Mesendoderm (in vitro differentiated cells): ENCODE results near the gene EPB41L2.

Experiments
- DNase-seq: peaks from one replicate; pipeline ENCODE4 v3.0.0; 2013
- H2AK5ac ChIP-seq: 2 replicates; pipeline ENCODE4 v1.6.1; 2013; ENCODE audit warnings: low read length, inconsistent platforms
- H2BK120ac ChIP-seq: 2 replicates; pipeline ENCODE4 v1.6.1; 2013; ENCODE audit warnings: low read depth, mild to moderate bottlenecking, low read length, moderate library complexity, mixed read lengths
- H2BK15ac ChIP-seq: replicated peaks from 2 replicates; pipeline ENCODE4 v1.6.1; 2013; ENCODE audit warnings: low read depth, mild to moderate bottlenecking, moderate library complexity
- H2BK5ac ChIP-seq: 2 replicates; pipeline ENCODE4 v1.6.1; 2013; ENCODE audit warnings: low read length, inconsistent platforms
- H3K18ac ChIP-seq: 2 replicates; pipeline ENCODE4 v1.6.1; 2013; ENCODE audit warnings: mild to moderate bottlenecking, low read length, mixed read lengths
- H3K23ac ChIP-seq: one replicate; pipeline ENCODE4 v1.6.1; 2013; ENCODE audit warnings: low read length
- H3K27ac ChIP-seq: 2 replicates; pipeline ENCODE4 v1.5.1; 2013; ENCODE audit warnings: low read depth, mild to moderate bottlenecking, inconsistent platforms, low read length, moderate library complexity
- H3K27me3 ChIP-seq: 2 replicates; pipeline ENCODE4 v1.6.1; 2013; ENCODE audit warnings: low read length, control low read depth, mild to moderate bottlenecking, inconsistent platforms; ENCODE audit not compliant: insufficient read depth, poor library complexity
- H3K36me3 ChIP-seq: 2 replicates; pipeline ENCODE4 v1.6.1; 2013; ENCODE audit warnings: low read length, inconsistent platforms; ENCODE audit not compliant: control insufficient read depth, insufficient read depth
- H3K4ac ChIP-seq: one replicate; pipeline ENCODE4 v1.6.1; 2013; ENCODE audit warnings: low read depth, mild to moderate bottlenecking, low read length, moderate library complexity
- H3K4me1 ChIP-seq: 2 replicates; pipeline ENCODE4 v1.6.1; 2013; ENCODE audit warnings: low read depth, low read length, inconsistent platforms; ENCODE audit not compliant: control insufficient read depth
- H3K4me2 ChIP-seq: 2 replicates; pipeline ENCODE4 v1.6.1; 2013; ENCODE audit warnings: low read length
- H3K4me3 ChIP-seq: 2 replicates; pipeline ENCODE4 v1.5.1; 2013; ENCODE audit warnings: mild to moderate bottlenecking, low read length
- H3K56ac ChIP-seq: one replicate; pipeline ENCODE4 v1.6.1; 2013; ENCODE audit warnings: low read length
- H3K79me1 ChIP-seq: 2 replicates; pipeline ENCODE4 v1.6.1; 2013; ENCODE audit warnings: low read length, inconsistent platforms
- H3K79me2 ChIP-seq: 2 replicates; pipeline ENCODE4 v1.6.1; 2013; ENCODE audit warnings: mild to moderate bottlenecking, low read length; ENCODE audit not compliant: control insufficient read depth, insufficient read depth
- H3K9ac ChIP-seq: 2 replicates; pipeline ENCODE4 v1.6.1; 2013; ENCODE audit warnings: low read length, inconsistent platforms
- H4K5ac ChIP-seq: one replicate; pipeline ENCODE4 v1.6.1; 2013; ENCODE audit warnings: low read length
- H4K8ac ChIP-seq: one replicate; pipeline ENCODE4 v1.6.1; 2013; ENCODE audit warnings: low read depth, mild to moderate bottlenecking, control low read depth, low read length, moderate library complexity
- WGBS: extraction: QIAGEN DNeasy Blood & Tissue Kit; methylation state at CpG from one replicate; pipeline ENCODE4 v1.1.7; 2013; ENCODE audit warnings: low lambda C conversion rate, missing lambda C conversion rate; ENCODE audit not compliant: insufficient coverage; ENCODE audit errors: extremely low coverage; 5-methylcytosine and 5-hydroxymethylcytosine counted together

The EPB41L2 gene

DNA sequence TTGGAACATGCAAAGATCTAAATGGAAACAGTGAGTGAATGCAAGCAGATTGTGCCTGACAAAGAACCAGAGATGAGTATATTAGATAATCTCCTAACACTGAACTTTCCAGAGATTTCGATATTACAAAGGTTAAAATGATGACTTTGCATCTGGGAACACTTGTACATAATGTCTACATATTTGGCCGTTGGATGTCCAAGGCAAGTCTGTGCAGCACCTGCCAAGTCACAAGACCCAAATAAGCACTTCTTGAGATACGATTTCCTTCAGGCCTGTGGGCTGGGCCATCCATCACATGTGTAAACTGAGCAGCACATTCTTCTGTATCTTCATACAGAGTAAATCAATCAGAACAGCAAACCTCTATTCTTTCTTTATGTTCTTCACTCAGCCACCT is 268.3 kb downstream of the EPB41L2 start:
- H3K9ac ChIP-seq = no peak overlapping the region
- H2BK120ac ChIP-seq = no peak overlapping the region
- no peaks in the 10 kb centered on the region for H3K79me2 ChIP-seq
- H3K18ac ChIP-seq = no peak overlapping the region
- H3K79me1 ChIP-seq = no peaks in the 10 kb centered on the region
- H4K5ac ChIP-seq = no peak overlapping the region
- no peak overlapping the region for H3K4me3 ChIP-seq
- no peak overlapping the region for H3K23ac ChIP-seq
- no peaks in the 10 kb centered on the region for H3K36me3 ChIP-seq
- no CpG with 5 or more reads among the region's 3 CpGs for WGBS
- DNase-seq = no peak
- no peak overlapping the region for H2BK5ac ChIP-seq
- H3K56ac ChIP-seq = no peak overlapping the region
- no peaks in the 10 kb centered on the region for H3K4me1 ChIP-seq
- no peak overlapping the region for H3K4ac ChIP-seq
- H3K27ac ChIP-seq = no peak overlapping the region
- H2AK5ac ChIP-seq = no peak overlapping the region
- no peak overlapping the region for H3K4me2 ChIP-seq
- H3K27me3 ChIP-seq = no peaks in the 10 kb centered on the region
- H2BK15ac ChIP-seq = no peak overlapping the region
- no peak overlapping the region for H4K8ac ChIP-seq

DNA sequence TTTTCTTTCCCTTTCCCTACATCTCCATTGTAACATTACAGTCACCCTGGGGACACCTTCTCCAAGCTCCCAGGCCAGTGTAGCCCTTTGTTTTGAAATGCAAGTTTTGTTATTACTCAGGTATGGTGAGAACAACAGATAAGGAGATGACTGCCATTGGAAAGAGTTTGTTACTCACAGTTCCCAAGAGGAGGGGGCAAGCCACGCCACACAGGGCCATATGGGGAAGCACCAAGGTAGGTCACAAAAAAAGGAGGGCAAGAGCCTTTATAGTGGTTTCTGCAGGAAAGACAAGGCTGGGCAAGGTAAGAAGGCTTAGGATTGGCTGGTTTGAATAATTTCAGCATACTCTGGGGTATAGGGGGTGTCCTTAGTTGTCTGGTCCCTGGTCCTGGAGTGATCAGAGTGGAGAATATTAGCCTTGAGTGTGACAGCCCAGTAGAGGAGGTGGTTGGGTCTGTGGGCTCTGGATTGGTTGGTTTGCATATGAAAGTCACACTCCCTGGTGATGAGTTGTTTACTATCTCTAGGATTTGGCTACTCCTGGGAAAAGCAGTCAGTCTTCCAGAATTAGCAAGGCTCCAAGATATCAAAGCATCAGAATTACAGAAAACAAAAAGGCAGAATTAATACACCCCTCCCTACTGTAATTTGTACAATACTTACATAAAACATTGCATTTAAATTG is 268.9 kb downstream of the EPB41L2 start:
- H3K36me3 ChIP-seq = no peaks in the 10 kb centered on the region
- no peak overlapping the region for H3K4me3 ChIP-seq
- H3K4me1 ChIP-seq = no peaks in the 10 kb centered on the region

More for the DNA sequence above, 268.9 kb downstream of the EPB41L2 start:
- H3K27ac ChIP-seq = no peak overlapping the region
- no peak overlapping the region for H2BK120ac ChIP-seq
- no peak overlapping the region for H2AK5ac ChIP-seq
- no peak overlapping the region for H3K18ac ChIP-seq
- no peak overlapping the region for H4K5ac ChIP-seq
- H2BK15ac ChIP-seq = no peak overlapping the region
- H4K8ac ChIP-seq = no peak overlapping the region
- no peak overlapping the region for H3K56ac ChIP-seq
- no peak overlapping the region for H3K4ac ChIP-seq
- no peak overlapping the region for H3K9ac ChIP-seq
- H3K79me1 ChIP-seq = no peaks in the 10 kb centered on the region
- H3K23ac ChIP-seq = no peak overlapping the region
- WGBS = no CpG with 5 or more reads among the region's 1 CpG
- DNase-seq = peak; percentile 8
- no peaks in the 10 kb centered on the region for H3K79me2 ChIP-seq
- H3K27me3 ChIP-seq = no peaks in the 10 kb centered on the region
- H2BK5ac ChIP-seq = no peak overlapping the region
- no peak overlapping the region for H3K4me2 ChIP-seq
